OCI-LY1 (cell line): ENCODE results near the gene CINP.
"Not testable (repeated sequence)": the region's sequence is repeated elsewhere in the genome, so short reads cannot be mapped to it uniquely, and the experiment has no call there.

ENCODE experiments used
- H2AFZ ChIP-seq: fragments of 200-600 bp; sonication (generic), shearing (Covaris generic); 2 replicates; pipeline ENCODE4 v1.6.0; 2014; ENCODE audit warnings: antibody characterized with exemption, mild to moderate bottlenecking, low read length
- H3F3A ChIP-seq: fragments of 200-600 bp; sonication (generic), shearing (Covaris generic); 2 replicates; pipeline ENCODE4 v1.6.0; 2014; ENCODE audit warnings: mild to moderate bottlenecking, antibody characterized with exemption, low read length, moderate library complexity; ENCODE audit not compliant: insufficient read depth
- H3K27ac ChIP-seq: fragments of 200-600 bp; sonication (generic); 2 replicates; pipeline ENCODE4 v1.5.1; 2014; ENCODE audit warnings: low read length, mixed run types, mild to moderate bottlenecking, low read depth; ENCODE audit not compliant: poor library complexity, severe bottlenecking
- H3K27me3 ChIP-seq: fragments of 200-600 bp; sonication (generic); 2 replicates; pipeline ENCODE4 v1.6.0; 2014; ENCODE audit warnings: antibody characterized with exemption, mild to moderate bottlenecking, low read length, moderate library complexity; ENCODE audit not compliant: insufficient read depth
- H3K36me3 ChIP-seq: fragments of 200-600 bp; sonication (generic); 2 replicates; pipeline ENCODE4 v1.6.1; 2014; ENCODE audit warnings: mild to moderate bottlenecking, antibody characterized with exemption, low read length, moderate library complexity, mixed read lengths; ENCODE audit not compliant: insufficient read depth
- H3K4me1 ChIP-seq: fragments of 200-600 bp; sonication (generic); 2 replicates; pipeline ENCODE4 v1.5.1; 2014; ENCODE audit warnings: mild to moderate bottlenecking, low read length, moderate library complexity; ENCODE audit not compliant: insufficient read depth, severe bottlenecking
- H3K4me2 ChIP-seq: fragments of 200-600 bp; sonication (generic), shearing (Covaris generic); 2 replicates; pipeline ENCODE4 v1.6.1; 2014; ENCODE audit warnings: low read length
- H3K4me3 ChIP-seq: fragments of 200-600 bp; sonication (generic); 2 replicates; pipeline ENCODE4 v1.5.1; 2014; ENCODE audit warnings: low read length, low read depth, mild to moderate bottlenecking, mixed read lengths; ENCODE audit not compliant: poor library complexity, severe bottlenecking
- H3K79me2 ChIP-seq: fragments of 200-600 bp; shearing (Covaris generic); 2 replicates; pipeline ENCODE4 v1.6.1; 2016; ENCODE audit warnings: mixed run types, low read length, mixed read lengths; ENCODE audit not compliant: insufficient read depth
- H3K9ac ChIP-seq: fragments of 200-600 bp; sonication (generic), shearing (Covaris generic); 2 replicates; pipeline ENCODE4 v1.6.1; 2014; ENCODE audit warnings: mild to moderate bottlenecking, low read length, mixed read lengths
- H3K9me2 ChIP-seq: fragments of 200-600 bp; sonication (generic), shearing (Covaris generic); 2 replicates; pipeline ENCODE4 v1.6.1; 2014; ENCODE audit warnings: low read depth, mild to moderate bottlenecking, low read length, mixed read lengths
- H3K9me3 ChIP-seq: fragments of 200-600 bp; shearing (Covaris generic); 2 replicates; pipeline ENCODE4 v1.6.1; 2014; ENCODE audit warnings: low read length, mixed read lengths
- H4K20me1 ChIP-seq: fragments of 200-600 bp; sonication (generic), shearing (Covaris generic); 2 replicates; pipeline ENCODE4 v1.6.0; 2016; ENCODE audit warnings: mild to moderate bottlenecking, low read length; ENCODE audit not compliant: insufficient read depth
- EZH2 ChIP-seq: fragments of 200-600 bp; sonication (generic), shearing (Covaris generic); IDR thresholded peaks from 2 replicates; pipeline ENCODE4 v1.8.0; 2017; ENCODE audit warnings: borderline replicate concordance, mixed run types, mild to moderate bottlenecking, antibody characterized with exemption, low read length, moderate library complexity, mixed read lengths
- TF ChIP-seq, protein P1 (sequence below): fragments of 200-600 bp; sonication (generic), shearing (Covaris generic); IDR thresholded peaks from 2 replicates; pipeline ENCODE4 v1.5.1; 2017; ENCODE audit warnings: mild to moderate bottlenecking, antibody characterized with exemption, low read length, moderate library complexity, mixed read lengths

CINP gene

DNA sequence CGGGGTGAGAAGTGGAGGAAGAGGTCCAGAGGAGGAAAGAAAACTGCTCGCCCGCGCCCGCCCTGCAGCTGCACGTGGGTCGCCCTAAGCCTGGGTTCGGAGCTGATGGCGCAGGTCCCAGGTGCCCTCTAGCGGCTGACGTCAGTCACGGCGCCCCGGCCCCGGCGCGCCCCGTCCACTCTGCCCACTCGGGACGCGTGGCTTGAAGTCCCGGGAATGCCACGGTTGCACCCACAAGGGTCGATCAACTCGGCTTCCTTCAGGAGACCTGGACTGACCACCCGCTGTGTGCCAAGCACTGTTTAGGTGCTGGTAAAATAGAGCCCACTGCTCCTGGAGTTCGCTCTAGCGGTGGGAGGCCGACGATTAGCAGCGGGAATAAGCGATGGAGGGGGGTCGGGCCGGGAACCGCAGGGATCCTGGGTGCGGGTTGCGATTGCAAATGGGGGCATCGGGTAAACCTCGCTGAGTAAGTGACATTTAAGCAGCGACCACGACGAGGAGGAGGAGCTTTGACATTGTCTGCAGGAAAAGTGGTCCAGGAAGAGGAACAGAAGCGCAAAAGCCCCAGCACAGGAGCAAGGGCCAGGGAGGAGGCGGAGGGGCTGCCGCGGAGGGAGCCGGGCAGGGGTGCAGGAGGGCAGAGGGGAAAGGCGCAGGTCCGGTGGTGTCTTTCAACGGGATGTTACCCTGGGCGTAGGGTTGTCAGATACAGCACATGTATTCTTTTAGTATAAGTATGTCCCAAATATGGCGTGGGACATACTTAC, 48.3 kb downstream of the CINP start:
- Histone ChIP-seq H3K9me3 (no peaks in the 10 kb centered on the region), H3K79me2 (no peaks in the 10 kb centered on the region), H3K4me2 (peak overlapping the region; percentile 73), H3F3A (no peaks in the 10 kb centered on the region), H4K20me1 (no peaks in the 10 kb centered on the region), H3K27me3 (no peaks in the 10 kb centered on the region), H2AFZ (peak overlapping the region; percentile 85; the same call in 1 of the 2 replicates), H3K4me3 (peak overlapping the region; percentile 63), H3K4me1 (peaks cover 49% of the 10 kb centered on the region), H3K9ac (peak overlapping the region; percentile 56; the same call in 1 of the 2 replicates), H3K27ac (no peak overlapping the region), H3K9me2 (no peaks in the 10 kb centered on the region), H3K36me3 (no peaks in the 10 kb centered on the region)
- TF ChIP-seq, protein P1, sequence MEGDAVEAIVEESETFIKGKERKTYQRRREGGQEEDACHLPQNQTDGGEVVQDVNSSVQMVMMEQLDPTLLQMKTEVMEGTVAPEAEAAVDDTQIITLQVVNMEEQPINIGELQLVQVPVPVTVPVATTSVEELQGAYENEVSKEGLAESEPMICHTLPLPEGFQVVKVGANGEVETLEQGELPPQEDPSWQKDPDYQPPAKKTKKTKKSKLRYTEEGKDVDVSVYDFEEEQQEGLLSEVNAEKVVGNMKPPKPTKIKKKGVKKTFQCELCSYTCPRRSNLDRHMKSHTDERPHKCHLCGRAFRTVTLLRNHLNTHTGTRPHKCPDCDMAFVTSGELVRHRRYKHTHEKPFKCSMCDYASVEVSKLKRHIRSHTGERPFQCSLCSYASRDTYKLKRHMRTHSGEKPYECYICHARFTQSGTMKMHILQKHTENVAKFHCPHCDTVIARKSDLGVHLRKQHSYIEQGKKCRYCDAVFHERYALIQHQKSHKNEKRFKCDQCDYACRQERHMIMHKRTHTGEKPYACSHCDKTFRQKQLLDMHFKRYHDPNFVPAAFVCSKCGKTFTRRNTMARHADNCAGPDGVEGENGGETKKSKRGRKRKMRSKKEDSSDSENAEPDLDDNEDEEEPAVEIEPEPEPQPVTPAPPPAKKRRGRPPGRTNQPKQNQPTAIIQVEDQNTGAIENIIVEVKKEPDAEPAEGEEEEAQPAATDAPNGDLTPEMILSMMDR, result peak; percentile 73
- no peak for TF ChIP-seq EZH2

- TF ChIP-seq EZH2, result no peak
- Histone ChIP-seq H4K20me1 (no peaks in the 10 kb centered on the region), H3F3A (no peaks in the 10 kb centered on the region), H3K27me3 (no peaks in the 10 kb centered on the region), H3K9me2 (no peaks in the 10 kb centered on the region), H3K79me2 (no peaks in the 10 kb centered on the region), H3K4me3 (peak within 1 kb of the TSS; percentile 76), H2AFZ (0 out of 2 replicates have a peak within 1 kb of the TSS, but pooled peaks have one; percentile 21), H3K4me2 (peak within 1 kb of the TSS; percentile 71), H3K27ac (no peak within 1 kb of the TSS), H3K36me3 (no peaks in the 10 kb centered on the region), H3K9me3 (no peaks in the 10 kb centered on the region), H3K4me1 (peaks cover 15% of the 10 kb centered on the region), H3K9ac (peak within 1 kb of the TSS; percentile 49; the same call in 1 of the 2 replicates)
These were observed 57.8 kb downstream of the CINP start, which contains the start of gene MOK for GRCh38 chr14:102304611-102305506. MOK (minus strand) TSS chr14:102305164; CDS start chr14:102304968, 196 bp downstream.

- Histone ChIP-seq H3K9me3 (no peaks in the 10 kb centered on the region), H3K27me3 (no peaks in the 10 kb centered on the region), H3K4me3 (no peak overlapping the region), H3K36me3 (no peaks in the 10 kb centered on the region), H3F3A (no peaks in the 10 kb centered on the region), H3K79me2 (no peaks in the 10 kb centered on the region), H4K20me1 (no peaks in the 10 kb centered on the region), H3K9ac (no peak overlapping the region), H2AFZ (no peak overlapping the region), H3K27ac (no peak overlapping the region), H3K4me1 (peaks cover 15% of the 10 kb centered on the region), H3K4me2 (no peak overlapping the region), H3K9me2 (no peaks in the 10 kb centered on the region)
- TF ChIP-seq, protein P1, result no peak
- no peak for TF ChIP-seq EZH2
These were observed 59.0 kb downstream of the CINP start for GRCh38 chr14:102303664-102304063.

DNA sequence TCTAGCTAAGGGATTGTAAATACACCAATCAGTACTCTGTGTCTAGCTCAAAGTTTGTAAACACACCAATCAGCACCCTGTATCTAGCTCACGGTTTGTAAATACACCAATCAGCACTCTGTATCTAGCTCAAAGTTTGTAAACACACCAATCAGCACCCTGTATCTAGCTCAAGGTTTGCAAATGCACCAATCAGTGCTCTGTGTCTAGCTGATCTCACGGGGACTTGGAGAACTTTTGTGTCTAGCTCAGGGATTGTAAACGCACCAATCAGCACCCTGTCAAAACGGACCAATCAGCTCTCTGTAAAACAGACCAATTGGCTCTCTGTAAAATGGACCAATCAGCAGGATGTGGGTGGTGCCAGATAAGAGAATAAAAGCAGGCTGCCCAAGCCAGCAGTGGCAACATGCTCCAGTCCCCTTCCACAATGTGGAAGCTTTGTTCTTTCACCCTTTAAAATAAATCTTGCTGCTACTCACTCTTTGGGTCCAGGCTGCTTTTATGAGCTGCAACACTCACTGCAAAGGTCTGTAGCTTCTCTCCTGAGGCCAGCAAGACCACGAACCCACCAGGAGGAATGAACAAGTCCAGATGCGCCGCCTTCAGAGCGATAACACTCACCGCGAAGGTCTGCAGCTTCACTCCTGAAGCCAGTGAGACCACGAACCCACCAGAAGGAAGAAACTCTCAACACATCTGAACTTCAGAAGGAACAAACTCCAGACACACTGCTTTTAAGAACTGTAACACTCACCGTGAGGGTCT, 64.2 kb downstream of the CINP start:
- not testable (repeated sequence) for H3K9me3 ChIP-seq, H3K4me1 ChIP-seq

More for the DNA sequence above, 64.2 kb downstream of the CINP start:
- H3K9me2 ChIP-seq, H3K27ac ChIP-seq, H4K20me1 ChIP-seq, H3K27me3 ChIP-seq, H3K79me2 ChIP-seq, H2AFZ ChIP-seq, H3K4me3 ChIP-seq, H3F3A ChIP-seq, H3K9ac ChIP-seq, H3K4me2 ChIP-seq, H3K36me3 ChIP-seq: not testable (repeated sequence)
